Measurements from ENCODE around the gene ADD3. TPM values are rescaled to one million over a fixed set of nuclear protein-coding genes. Genes with fewer than 3 reads are reported as not detected.

ADD3 gene
- 401 and 433 TPM in 2 replicates for total RNA-seq

DNA sequence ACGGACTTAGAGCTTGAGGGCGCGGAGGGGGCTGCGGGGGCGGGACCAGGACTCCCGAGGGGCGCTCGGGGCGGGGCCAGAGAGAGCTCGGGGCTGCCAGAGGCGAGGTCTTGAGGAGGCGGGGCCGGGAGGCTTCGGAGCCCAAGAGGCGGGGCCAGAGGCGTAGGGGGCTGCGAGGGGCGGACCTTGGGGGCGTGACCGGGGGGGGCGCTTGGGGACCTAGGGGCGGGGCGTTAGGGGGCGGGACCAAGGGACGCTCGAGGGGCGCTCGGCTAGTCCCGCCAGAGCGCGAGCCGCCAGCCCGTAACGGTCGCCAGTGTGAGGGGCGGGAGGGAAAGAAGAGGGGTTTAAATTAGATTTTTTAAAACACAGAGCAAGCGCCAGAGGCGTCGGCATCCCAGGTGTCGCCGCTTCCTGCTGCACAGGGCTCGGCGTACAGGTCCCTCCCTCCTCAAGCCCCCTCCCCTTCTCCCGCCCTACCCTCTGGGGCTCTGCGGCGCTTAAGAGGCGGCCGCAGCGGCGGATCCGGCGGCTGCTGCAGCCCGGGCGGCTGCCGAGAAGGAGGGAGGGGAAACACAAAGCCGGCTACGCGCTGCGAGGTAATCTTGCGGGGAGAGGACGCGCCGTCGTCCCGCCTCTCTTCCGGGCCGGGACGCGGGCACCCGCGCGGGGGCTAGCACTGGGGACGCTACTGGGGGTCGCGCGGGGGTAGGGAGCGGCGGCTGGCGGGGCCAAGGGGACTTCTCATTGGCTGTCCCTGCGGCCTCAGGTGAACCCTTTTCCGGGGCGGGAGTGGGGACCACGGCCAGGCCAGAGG lies at the start of gene ADD3:
Gene ADD3 (plus strand): TSS at position 284 of the 817 bp plus-strand sequence. CDS start 92,670 bp downstream, outside the sequence.
- peak; percentile 95 for DNase-seq

DNA sequence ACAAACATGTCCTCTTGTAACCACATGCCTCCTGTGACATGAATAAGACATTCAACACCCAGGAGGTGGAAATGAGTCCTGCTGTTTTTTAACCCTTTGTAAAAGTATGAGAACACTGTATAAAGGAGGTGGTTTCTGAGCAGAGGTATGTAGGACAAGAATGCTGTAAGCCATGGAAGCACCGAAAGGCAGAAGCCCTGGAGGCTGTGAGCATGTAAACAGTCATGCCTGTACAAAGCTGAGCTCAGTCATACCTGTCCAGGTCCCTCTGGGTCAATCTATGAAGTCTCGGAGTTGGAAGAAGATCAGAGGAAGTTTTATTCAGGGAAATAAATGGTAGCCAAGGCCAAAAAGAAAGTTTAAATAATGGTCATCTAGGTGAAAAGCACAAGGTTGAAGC lies 49.7 kb upstream of the ADD3 start:
- no peak for DNase-seq

- DNase-seq, result no peak
These were observed 48.3 kb upstream of the ADD3 start for GRCh38 chr10:109959259-109960145.

- no peak for DNase-seq
These were observed 47.1 kb upstream of the ADD3 start for GRCh38 chr10:109960682-109961081.

GRCh38 chr10:109961174-109962001 lies 46.4 kb upstream of the ADD3 start:
- peak; percentile 60 for DNase-seq

DNA sequence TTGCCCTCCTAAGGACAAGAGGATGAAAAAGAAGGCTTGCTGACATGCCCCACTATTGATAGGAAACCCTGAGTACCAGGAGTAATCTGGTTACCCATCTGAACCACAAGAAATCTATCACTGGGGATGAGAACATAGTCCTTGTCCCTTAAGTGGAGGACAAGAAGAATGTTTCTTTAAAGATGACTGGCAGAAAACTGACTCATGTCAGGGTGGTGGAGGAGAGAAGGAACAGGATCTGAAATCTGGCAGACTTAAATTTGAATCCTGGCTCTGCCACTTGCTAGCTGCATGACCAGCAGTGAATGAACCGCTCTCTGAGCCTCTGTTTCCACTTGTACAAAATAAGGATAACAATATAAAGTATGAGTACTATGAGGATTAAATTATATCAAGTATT lies 45.5 kb upstream of the ADD3 start:
- no peak for DNase-seq

- no peak for DNase-seq
These were observed 44.3 kb upstream of the ADD3 start for GRCh38 chr10:109963439-109963838.

DNA sequence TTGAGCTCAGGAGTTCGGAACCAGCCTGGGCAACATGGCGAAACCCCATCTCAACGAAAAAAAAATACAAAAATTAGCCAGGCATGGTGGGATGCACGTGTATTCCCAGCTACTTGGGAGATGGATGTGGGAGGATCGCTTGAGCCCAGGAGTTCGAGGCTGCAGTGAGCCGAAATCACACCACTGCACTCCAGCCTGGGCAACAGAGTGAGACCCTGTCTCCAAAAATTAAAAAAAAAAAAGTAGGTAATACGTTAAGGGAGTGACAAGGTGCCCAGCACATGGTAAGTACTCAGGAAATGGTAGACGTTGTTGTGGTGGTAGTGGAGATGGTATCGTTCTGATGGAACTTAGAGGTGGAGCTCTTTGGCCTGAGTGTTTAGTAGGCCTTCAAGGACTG lies 43.5 kb upstream of the ADD3 start:
- DNase-seq, result no peak

GRCh38 chr10:109966961-109967738 lies 40.6 kb upstream of the ADD3 start:
- peak; percentile 70 for DNase-seq

DNA sequence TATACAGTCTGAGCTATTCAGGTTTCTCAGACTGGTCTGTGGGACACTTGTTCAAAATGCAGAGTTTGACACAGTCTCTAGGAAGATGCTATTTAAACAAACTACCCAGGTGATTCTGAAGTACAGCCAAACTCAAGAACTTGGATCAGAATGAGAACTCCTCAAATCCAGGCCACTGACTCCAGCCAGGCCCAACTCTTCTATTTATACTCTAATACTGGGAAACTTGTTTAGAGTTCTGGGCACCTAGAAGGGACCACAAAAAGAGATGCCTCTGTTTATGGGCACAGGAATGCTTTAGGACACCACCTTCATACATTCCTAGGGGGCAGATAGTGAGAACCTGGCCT lies 40.1 kb upstream of the ADD3 start:
- no peak for DNase-seq

- DNase-seq, result no peak
These were observed 38.6 kb upstream of the ADD3 start for GRCh38 chr10:109968953-109969759.

GRCh38 chr10:109969760-109970346 lies 37.9 kb upstream of the ADD3 start:
- no peak for DNase-seq

DNA sequence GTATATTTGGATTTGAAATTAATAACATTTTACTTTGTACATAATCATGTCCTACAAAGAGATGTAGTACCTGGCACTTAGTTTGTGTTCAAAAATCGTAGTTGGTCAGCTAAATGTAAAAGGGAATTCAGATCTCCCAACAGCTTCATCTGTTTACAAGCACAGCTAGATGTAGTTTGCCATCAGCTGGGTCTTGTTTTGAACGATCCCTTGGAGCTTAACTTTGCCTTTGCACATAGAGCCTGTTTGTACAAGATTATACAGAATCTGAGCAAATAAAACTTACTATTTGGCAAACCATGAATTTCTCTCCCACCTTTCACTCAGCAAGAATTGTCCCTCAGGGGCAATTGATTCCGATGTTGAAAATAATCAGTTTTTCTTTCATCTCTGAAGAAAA lies 36.1 kb upstream of the ADD3 start:
- no peak for DNase-seq

- no peak for DNase-seq
These were observed 35.3 kb upstream of the ADD3 start for GRCh38 chr10:109972372-109973001.

DNA sequence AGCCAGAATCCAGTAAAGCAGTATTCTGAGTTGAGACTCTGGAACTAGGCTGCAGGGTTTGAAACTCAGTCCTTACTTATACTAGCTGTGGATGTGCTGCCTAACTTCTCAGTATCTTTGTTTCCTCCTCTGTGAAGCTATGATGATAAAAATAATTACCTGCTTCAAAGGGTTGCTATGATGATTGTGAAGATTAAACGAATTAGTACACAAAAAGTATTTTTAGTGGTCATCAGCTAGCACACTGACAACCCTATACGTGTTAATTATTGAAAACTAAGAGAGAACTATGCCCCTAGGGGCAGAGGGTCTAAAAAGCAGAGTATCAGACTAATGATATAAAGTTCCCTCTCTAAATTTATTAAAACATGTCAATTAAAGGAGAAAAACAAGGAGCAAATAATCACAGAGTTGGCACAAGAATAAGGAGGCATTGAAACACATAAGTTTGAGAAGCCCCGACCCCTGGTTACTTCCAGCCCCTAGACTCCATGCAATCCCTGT lies 34.4 kb upstream of the ADD3 start:
- no peak for DNase-seq

DNA sequence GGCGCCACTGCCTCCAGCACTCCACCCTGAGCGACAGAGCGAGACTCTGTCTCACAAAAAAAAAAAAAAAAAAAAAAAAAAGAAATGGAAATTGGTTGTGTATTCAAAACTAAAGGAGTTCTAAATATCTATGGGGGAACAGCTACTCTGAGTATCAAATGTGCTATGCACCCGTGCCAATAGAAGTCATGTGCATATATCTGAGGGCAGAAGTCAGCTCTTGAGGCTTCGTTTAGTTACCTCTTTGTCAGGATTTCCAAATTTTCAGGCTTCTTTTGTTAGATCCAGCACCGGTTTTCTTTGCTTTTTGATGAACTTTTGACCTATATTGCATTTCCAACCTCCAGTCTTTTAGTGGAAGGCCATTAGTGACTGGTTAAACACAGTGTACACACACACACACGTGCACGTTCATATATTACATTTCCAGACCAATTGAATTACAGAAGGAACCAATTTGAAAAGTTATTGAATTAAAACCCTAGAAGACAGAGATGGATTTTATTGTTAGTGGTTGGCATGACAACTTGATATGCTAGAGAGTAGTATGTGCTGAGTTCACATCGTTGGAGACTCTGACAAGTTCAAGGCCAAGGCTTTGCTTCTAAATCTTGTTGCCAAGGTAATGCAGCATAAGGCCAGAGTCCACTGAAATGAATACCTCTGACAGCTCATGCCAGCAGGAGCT lies 33.1 kb upstream of the ADD3 start:
- no peak for DNase-seq

DNA sequence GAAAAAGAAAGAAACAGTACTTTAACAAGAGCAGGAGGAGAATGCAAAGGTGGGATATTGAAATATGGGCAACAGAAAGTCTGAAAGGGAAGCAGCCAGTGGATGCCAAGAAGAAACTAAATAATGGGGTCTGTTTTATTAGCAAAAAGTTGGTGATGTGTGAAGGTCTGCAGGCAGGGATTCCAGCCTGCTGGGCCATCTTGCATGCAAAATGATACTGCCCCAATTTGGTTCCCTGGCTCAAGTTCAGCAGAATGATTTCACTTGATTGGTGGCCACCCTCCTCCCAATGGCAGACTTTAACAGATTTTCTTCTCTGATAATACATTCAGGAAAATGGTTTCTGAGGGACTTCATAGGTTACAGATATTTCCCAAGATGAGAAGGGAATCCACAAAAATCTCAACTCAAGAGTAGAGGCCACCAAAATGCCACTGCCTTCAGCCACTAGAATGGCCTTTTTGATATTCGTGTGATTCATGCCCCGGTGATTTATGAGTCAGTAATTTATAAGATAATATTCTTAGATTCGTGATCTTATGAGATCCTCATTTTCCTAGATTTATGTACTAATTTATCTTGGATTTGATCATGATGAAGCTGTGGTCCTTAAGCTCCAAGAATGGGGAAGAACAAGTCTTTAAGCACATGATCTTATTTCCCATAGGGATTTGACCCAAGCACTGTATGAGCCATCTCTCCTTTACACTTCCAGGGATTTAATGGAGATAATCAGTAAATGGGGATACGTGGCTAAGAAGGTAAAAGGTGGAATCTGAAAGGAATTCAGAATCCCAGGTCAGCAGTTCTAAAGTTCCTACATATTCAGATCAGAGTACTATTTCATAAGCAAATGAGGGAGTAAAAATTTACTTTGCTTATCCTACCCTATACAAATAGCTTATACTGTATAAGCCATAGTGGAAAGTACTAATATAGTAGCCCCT lies 32.3 kb upstream of the ADD3 start:
- no peak for DNase-seq

GRCh38 chr10:109976681-109977080 lies 31.1 kb upstream of the ADD3 start:
- DNase-seq, result no peak
